Raji (cell line): ENCODE data around the gene TTC16.

Source experiments
- POLR2A ChIP-seq: IDR thresholded peaks from 2 replicates; pipeline ENCODE4 v1.6.1; 2011; ENCODE audit warnings: low read depth, low read length, control low read depth; ENCODE audit not compliant: insufficient read depth

The TTC16 gene

DNA sequence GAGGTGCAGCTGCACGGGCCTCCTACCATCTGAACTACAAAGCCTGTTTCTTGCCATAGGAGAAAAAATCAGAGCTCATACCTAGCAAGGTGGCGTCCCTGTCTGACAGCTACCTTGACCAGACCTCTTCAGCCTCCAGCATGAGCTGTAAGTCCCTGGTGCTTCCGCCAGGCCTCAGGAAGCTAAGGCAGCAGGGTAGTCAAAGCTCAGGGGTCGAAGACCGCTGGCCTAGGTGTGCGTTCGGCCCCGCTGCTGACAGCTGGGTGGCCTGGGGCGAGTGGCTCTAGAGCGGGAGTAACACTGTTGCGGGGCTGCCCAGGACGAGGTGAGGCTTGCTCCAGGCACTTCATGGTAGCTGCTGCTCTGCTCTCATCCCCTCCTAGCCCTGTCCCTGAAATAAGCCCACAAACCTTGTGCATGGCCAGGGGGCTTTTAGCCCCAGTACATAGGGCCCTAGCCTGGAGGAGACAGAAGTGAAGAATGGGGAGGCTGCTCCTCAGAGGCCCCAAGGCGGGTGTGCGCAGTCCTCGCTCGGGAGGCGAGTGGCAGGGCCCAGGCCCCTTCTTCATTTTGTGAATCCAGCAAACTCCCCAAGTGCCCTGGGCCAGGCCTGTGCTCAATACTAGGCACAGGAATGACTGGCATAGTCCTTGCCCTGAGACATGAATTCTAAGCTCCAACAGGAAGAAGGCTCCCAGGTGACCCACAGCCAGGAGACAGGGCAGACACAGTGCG lies 13.8 kb downstream of the TTC16 start:
- no peak for TF ChIP-seq POLR2A

DNA sequence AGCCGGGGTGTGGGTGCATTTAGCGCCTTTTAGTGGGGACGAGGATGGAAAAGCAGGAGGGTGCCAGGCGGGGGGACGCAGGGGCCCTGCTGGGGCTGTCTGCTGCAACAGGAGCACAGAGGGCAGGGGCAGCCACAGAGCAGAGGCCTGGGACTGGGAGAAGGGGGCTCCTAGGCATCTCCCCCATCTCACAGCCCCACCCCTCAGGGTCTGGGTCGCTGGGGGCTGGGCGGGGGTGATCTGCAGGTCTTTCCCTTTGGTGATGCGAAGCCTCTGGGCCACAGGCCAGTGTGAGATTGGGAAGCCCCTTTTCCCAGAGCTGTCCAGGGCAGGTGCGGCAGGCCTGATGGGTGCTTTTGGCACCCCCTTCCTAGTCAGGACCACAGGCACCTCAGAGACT lies 14.4 kb downstream of the TTC16 start:
- TF ChIP-seq POLR2A, result no peak

DNA sequence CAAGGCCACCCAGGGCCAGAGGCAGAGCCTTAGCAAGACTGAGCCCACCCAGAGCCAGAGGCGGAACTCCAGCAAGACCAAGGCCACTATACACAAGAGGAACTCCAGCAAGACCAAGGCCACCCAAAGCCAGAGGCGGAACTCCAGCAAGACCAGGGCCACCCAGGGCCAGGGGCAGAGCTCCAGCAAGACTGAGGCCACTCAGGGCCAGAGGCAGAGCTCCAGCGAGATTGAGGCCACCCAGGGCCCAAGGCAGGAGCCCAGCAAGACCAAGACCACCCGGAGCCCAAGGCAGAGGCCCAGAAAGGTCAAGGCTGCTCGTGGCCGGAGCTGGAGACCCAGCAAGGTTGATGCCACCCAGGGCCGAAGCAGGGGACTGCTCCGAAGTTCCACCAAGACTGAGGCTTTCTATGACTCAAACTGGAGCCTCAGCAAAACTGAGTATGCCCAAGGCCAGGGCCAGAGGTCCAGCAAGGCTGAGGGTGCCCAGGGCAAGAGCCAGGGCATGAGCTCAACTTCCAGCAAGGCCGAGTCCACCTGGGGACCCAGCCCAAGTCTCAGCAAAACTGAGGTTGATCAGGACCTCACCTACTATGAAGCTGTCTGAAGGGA lies 15.0 kb downstream of the TTC16 start:
- TF ChIP-seq POLR2A, result no peak

DNA sequence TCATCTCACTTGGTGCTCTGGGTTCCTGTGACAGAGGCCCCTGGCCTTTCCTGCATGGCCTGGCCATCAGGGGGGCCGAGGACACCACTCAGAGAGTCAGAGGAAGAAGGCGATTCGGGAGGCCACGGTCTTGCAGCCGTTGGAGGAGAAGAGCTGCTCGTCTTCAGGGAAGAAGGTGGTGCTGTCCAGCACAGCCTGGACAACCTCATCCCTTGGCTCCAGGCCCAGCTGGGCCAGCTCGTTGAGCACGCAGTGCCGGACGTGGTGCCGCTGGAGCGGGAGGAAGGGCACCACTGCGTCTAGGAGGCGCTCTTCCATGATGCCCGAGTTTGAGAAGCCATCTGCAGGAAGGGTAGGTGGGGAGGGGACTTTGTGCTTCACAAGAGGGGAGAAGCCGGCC lies 16.1 kb downstream of the TTC16 start:
- no peak for TF ChIP-seq POLR2A

DNA sequence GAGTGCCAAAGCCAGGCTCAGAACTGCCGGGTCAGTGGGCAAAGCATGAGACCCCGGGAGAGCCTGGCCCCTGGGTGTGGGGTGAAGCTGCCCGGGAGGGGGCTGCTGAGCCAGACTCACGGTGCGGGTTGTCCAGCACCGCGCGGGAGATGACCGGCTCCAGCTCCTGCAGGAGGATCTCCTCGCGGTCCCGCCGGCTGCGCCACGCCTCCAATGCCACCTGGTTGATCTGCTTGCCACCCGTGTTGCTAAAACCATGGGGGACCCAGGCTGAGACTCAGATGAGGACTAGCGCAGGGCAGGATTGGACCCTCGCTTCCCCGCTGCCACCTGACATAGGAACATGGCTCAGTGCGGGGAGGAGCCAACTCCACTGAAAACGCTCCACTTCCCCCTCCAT lies 16.6 kb downstream of the TTC16 start:
- no peak for TF ChIP-seq POLR2A

DNA sequence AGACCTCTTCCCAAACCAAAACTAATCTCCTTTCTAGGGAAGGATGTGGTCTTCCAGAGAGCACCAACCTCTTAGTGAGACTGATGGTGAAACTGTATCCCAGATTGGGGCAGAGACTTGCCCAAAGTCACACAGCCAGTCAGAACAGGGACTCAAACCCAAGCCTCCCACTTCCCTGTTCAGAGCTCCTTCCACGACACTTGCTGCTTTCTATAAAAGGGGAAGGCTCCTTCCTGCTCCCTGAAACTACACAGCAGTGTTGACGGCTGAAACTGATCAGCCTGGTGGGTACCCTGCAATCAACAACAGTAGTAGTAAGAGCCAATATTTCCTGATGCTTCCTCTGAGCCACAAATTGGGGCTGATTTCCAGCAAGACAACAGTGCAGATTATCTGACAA lies 17.7 kb downstream of the TTC16 start:
- TF ChIP-seq POLR2A, result no peak

DNA sequence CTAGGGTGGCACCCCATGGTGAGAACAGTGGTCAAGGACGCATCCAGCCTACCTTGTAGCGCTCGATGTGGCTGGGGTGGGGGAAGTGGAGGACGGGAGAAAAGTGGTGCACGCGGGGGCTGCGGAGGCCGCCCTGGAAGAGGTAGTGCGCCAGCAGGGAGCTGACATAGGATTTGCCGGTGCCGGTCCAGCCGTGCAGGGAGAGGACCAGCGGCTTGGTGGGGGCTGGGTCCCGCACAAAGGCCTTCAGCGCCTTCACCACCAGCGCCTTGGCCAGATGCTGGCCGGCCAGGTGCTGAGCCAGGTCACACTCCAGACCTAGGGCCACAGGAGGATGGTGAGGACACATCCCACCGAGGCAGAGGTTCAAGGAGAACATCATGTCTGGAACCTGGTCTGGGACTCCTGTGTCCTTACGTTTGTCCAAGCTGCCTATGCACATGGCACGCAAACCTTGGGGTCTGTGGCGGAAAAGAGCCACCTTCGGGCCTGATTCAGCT lies 18.4 kb downstream of the TTC16 start:
- TF ChIP-seq POLR2A, result no peak

DNA sequence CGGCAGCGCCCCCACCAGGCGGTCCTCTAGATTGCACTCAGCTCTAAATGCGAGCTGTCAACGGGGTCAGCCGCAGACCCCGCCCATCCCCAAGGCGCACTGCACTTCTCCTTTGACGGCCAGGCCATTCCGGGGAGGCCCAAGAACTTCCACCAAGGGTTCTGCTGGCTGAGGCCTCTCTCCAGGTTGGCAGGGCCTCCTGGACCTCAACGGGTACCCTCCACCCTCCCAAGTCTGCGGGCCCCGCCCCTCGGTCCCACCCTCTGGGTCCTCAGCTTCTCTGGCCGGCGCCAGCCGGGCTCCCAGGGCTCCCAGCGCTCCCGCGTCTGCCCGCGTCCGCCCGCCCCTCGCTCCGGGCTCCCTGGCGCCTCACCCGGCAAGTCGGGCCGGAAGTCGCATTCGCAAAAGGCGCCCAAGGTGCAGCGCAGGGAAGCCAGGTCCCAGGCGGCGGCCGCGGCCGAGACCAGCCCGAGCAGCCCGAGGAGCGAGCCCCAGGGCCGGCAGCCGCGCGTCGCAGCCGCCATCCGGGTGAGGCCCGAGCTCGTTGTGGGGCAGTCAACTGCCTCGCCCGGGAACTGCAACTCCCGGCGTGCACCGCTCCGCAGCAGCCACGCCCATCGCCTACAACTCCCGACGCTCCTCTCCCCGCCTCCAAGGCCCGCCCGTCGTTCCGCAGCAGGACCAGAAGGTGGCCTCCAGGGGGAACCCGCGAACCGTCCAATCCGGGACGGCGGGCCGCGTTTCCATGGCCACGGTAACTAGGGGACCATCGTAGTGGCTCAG lies 19.1 kb downstream of the TTC16 start, which contains the start of gene TOR2A:
Gene TOR2A, minus strand, starts transcription at position 548 of the 783 bp plus-strand sequence. Its CDS starts 24 bp downstream, at position 524.
- TF ChIP-seq POLR2A, result peak; percentile 86

DNA sequence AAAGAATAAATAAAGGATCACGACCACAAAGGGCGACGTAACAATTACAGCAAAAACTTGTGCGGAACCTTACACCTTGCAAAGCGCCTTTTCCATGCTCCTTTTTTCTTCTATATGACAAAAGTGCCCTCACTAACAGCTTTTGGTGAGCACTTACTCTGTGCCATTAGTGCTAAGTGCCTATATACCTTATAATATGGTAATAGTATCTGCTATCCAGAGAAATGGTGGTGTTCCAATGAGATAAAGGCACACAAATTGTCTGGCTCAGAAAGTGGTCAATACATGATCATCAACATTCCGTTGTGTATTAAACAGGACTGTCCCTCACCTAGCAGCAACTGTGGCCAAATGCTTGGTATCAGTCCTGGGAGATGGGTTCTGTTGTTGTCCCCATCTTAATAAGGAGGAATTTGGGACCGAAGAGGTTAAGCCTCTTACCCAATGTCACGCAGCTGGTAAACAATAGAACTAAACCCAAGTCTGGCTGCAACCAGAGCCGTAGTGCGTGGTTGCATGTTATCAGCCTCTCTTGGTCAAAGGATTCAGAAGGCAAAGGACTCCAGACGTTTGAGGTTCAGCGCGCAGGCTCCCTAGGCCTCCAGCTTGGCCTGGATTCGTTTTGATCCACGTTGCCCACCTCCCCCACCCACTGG lies 19.8 kb downstream of the TTC16 start:
- TF ChIP-seq POLR2A, result no peak

DNA sequence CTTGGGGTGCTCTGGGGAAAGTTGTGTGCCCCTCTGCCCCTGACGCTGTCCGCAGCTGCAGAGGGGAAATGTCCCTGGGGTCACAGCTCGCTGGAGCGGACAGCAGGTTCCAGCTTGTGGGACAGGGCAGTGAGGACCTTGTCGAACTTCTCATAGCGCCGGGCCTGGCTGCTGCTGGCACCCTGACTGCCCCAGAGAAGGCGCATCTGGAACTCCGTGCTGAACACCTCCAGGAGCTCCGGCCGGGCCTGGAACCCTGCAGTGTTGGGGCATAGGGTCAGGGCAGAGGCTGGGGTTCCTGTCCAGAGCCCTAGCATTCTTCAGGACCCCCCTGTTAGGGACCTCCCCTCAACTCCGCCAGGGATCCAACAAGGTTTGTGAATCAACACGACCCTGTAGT lies 22.8 kb downstream of the TTC16 start:
- no peak for TF ChIP-seq POLR2A

DNA sequence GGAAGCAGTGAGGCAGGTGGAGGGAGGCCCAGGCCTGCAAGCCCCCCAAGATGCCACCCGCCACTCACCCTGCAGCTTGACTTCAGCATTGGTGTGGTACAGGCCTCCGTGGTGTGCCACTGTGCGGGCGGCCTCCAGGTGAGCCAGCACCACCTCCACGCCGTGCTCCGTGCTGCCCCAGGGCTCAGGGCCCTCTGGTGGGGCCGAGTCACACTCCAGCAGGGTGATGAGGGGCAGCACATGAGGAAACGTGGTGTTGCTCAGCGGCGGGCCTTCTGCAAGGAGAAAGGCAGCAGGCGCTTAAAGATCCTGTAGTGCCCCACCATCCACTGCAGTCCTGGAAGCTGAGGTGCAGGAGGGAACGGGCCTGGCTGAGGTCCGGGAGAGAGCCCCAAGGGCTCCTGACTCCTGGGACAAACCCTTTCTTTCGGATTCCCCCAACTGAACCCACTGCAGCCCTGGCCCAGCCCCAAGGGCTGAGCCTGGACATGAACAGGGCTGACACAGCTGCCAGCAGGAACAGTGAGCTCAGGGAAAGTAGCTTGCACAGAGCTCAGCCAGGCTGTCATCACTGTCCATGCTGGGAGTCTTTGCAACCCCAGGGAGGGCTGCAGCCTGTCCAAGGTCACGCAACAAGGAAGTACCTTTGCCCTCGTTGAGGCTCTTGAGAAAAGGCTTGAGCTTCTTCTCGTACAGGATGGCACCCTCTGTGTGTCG lies 23.9 kb downstream of the TTC16 start:
- no peak for TF ChIP-seq POLR2A

DNA sequence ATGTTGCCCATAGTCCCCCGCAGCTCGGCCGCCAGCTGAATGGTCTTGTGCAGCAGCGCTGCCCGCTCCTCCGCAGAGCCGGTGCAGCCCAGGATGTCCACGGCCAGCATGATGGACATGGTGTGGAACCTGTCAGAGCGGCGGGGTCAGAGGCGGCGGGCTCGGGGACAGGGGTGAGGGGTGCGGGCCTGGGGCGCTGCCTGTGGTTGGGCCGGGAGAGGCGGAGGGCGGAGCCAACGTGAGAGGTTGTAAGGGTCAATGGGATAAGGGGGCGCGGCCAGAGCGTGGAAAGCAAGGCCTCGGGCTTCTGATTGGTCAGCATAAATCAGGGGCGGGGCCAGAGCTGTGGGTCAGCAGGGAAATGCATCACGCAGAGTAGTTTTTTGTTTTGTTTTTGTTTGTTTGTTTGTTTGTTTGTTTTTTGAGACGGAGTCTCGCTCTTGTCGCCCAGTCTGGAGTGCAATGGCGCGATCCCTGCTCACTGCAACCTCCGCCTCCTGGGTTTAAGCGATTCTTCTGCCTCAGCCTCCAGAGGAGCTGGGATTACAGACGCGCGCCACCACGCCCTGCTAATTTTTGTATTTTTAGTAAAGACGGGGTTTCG lies 26.1 kb downstream of the TTC16 start:
- no peak for TF ChIP-seq POLR2A

DNA sequence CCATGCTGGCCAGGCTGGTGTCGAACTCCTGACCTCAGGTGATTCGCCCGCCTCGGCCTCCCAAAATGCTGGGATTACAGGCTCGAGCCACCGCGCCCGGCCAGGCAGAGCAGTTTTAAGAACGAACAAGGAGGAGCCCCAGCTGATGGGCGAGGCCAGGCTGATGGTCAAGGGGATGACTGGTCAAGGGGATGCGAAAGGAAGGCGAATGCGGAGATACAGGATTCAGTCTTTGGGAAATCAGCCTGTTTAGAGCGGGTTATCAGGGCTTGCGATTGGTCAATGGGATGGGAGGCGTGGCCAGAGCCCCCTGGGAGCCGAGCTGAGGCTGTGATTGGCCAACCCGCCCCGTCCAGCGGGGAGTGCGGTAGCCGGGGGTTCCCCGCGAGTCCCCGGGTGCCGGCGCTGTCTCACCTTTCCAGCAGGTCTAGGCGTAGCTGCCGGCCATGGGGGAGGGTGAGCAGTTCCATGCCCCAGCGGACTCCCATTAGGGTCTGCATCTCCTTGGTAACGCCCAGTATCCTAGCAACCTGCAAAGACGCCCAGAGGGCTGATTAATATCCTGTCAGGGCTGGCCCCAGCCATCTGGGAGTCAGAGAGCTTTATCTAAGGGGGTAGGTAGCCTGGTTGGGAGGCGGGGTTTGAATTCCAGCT lies 26.7 kb downstream of the TTC16 start:
- TF ChIP-seq POLR2A, result no peak
